IPS-15b (cell line): ENCODE measurements around the gene GAS7.

Experiments
- H3K27me3 ChIP-seq: one replicate; pipeline ENCODE4 v1.6.1; 2013; ENCODE audit warnings: low read length; ENCODE audit not compliant: control insufficient read depth, insufficient read depth
- H3K36me3 ChIP-seq: one replicate; pipeline ENCODE4 v1.6.1; 2013; ENCODE audit warnings: low read length; ENCODE audit not compliant: control insufficient read depth, insufficient read depth
- H3K4me1 ChIP-seq: one replicate; pipeline ENCODE4 v1.6.1; 2013; ENCODE audit warnings: mild to moderate bottlenecking, low read length; ENCODE audit not compliant: control insufficient read depth, insufficient read depth
- H3K4me3 ChIP-seq: one replicate; pipeline ENCODE4 v1.5.1; 2013; ENCODE audit warnings: low read depth, low read length
- H3K9ac ChIP-seq: one replicate; pipeline ENCODE4 v1.6.1; 2013; ENCODE audit warnings: low read depth, mild to moderate bottlenecking, low read length
- H3K9me3 ChIP-seq: one replicate; pipeline ENCODE4 v1.6.1; 2013; ENCODE audit warnings: mild to moderate bottlenecking, low read length; ENCODE audit not compliant: control insufficient read depth, insufficient read depth

GAS7 gene

DNA sequence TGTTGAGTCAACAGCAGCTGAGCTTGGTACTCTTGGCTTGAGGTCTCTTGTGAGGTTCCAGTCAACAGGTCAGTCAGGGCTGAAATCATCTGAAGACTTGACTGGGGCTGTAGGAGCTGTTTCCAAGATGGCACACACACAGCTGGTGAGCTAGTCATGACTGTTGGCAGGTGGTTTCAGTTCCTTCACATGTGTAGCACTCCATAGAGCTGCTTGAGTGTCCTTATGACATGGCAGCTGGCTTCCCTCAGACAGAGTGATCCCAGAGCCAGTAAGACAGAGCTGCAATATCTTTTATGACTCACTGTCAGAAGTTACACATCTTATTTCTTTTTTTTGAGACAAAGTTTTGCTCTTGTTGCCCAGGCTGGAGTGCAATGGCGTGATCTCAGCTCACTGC lies 19.5 kb upstream of the GAS7 start:
- H3K4me3 ChIP-seq: no peak overlapping the region
- H3K27me3 ChIP-seq: no peaks in the 10 kb centered on the region
- H3K4me1 ChIP-seq: peaks cover 3% of the 10 kb centered on the region
- no peaks in the 10 kb centered on the region for H3K9me3 ChIP-seq
- no peak overlapping the region for H3K9ac ChIP-seq
- no peaks in the 10 kb centered on the region for H3K36me3 ChIP-seq

DNA sequence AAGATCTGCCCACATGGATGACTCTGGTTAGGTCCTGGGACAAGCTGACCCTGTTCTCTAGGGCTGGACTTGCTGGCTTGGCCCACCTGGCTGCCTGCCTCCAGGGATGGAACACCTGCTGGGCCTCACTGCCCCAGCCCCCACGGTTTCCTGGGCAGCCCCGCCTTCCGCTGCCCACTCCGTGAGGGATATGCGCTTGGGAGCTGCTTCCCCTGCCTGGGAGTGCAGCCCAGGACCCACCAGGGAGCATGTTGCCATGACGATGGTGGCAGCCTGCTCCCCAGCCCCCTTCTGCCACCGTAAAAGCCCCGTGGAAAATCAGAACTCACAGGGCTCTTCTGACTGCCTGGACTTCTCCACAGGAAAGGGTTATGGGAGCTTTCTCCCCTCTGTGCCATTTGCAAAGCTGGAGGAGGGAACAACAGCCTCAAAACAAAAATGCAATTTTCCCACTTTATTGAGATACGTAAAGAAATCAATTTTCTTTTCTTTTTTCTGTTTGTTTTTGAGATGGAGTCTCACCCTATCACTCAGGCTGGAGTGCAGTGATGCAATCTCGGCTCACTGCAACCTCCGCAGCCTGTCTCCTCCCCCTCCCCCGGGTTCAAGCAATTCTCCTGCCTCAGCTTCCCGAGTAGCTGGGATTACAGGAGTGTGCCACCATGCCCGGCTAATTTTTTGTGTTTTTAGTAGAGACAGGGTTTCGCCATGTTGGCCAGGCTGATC lies 18.0 kb upstream of the GAS7 start:
- no peaks in the 10 kb centered on the region for H3K9me3 ChIP-seq
- H3K27me3 ChIP-seq: no peaks in the 10 kb centered on the region
- H3K4me1 ChIP-seq: peaks cover 3% of the 10 kb centered on the region
- peak overlapping the region; percentile 32 for H3K4me3 ChIP-seq
- H3K9ac ChIP-seq: no peak overlapping the region
- no peaks in the 10 kb centered on the region for H3K36me3 ChIP-seq

DNA sequence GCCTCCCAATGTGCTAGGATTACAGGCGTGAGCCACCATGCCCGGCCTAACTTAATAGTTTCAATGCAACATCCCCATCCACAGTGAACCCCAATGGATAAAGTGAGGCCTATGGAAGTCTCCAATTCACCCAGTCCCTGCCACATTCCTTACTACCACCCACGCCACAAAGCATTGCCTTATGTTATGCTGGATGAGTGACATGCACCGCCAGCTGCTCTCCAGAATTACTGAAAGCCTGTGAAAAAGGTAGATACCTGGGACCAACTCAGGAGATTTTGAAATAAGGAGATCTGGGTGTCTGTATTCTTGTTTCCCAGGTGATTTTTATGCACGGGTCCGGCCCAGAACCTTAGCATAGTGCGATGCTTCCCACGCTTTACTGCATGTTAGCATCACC lies 16.9 kb upstream of the GAS7 start:
- Histone ChIP-seq H3K9ac (no peak overlapping the region), H3K36me3 (no peaks in the 10 kb centered on the region), H3K27me3 (no peaks in the 10 kb centered on the region), H3K9me3 (no peaks in the 10 kb centered on the region), H3K4me1 (peaks cover 6% of the 10 kb centered on the region), H3K4me3 (no peak overlapping the region)

DNA sequence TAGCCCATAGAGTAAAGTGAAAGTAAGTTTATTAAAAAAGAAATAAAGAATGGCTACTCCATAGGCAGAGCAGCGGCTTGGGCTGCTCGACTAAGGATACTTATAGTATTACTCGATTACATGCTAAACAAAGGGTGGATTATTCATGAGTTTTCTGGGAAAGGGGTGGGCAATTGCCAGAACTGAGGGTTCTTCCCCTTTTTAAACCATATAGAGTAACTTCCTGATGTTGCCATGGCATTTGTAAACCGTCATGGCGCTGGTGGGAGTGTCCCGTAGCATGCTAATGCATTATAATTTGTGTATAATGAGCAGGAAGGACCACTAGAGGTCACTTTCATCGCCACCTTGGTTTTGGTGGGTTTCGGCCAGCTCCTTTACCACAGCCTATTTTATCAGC lies 13.3 kb upstream of the GAS7 start:
- Histone ChIP-seq H3K4me1 (peaks cover 15% of the 10 kb centered on the region), H3K9ac (no peak overlapping the region), H3K9me3 (no peaks in the 10 kb centered on the region), H3K36me3 (no peaks in the 10 kb centered on the region), H3K4me3 (no peak overlapping the region), H3K27me3 (no peaks in the 10 kb centered on the region)

DNA sequence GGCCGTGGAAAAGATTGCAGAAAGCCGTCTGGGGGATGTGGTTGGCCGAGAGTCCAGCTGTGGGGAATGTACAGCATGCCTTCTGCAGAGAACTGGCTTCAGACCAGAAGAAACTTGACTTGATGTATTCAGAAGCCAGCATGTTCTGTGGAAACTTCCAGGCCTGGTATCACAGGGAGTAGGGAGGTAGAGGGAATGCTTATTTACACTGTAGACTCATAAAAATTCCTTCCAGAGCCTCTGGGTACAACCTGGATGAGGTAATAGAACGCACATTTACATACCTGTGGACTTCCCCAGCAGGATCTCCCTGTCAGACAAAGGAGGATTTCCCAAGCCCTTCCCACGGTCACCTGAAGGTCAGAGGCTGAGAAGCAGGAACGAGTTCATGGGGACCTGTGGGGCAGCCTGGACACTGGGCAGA lies 11.8 kb upstream of the GAS7 start:
- Histone ChIP-seq H3K9me3 (no peaks in the 10 kb centered on the region), H3K4me1 (peaks cover 12% of the 10 kb centered on the region), H3K27me3 (no peaks in the 10 kb centered on the region), H3K4me3 (no peak overlapping the region), H3K36me3 (no peaks in the 10 kb centered on the region), H3K9ac (no peak overlapping the region)

DNA sequence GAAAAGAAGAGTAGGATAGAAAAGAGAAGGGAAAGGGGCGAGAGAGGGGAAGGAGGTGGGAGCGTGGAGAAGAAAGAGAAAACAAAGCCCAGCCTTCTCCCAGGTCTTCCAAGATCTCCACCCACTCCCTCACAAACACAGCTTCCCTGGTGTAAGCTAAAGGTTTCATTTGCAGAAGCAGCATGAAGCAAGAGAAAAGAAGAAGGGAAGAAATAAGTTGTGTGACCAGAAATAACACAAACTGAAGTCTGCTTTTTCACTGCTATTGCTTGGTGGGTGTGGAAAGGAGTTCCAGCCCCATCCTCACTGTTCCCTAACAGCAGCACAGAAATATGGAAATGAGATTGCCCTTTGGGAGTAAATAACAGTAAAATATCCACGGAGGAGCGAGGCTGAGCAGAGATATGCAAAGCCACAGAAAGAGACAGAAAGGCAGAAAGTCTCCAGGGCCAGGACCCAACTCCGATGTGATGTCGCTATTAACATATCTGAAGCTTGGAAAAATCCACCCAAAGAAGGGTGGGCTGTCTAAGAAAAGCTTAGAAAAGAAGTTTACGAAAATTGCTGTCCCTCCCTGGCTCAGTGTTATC lies 10.3 kb upstream of the GAS7 start:
- Histone ChIP-seq H3K36me3 (no peaks in the 10 kb centered on the region), H3K4me1 (peaks cover 12% of the 10 kb centered on the region), H3K4me3 (no peak overlapping the region), H3K9me3 (no peaks in the 10 kb centered on the region), H3K9ac (no peak overlapping the region), H3K27me3 (no peaks in the 10 kb centered on the region)

DNA sequence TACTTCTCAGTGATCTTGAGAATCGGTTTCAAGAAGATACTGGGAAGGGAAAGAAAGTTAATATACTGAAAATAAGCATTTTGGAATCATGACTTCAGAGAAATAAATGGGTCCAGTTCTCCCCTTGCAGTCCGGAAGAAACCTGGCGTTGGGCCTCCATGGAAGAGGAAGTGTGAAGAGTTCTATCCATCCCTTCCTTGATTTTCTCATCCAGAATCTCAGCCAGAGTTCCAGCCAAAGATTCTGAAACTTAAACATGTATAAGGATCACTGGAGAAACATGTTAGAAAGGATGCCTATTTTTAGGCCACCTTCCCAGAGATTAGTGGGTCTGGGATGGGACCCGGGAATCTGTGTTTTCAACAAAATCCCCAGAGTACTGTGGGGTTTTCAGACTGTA lies 8.7 kb upstream of the GAS7 start:
- no peaks in the 10 kb centered on the region for H3K36me3 ChIP-seq
- H3K4me3 ChIP-seq: no peak overlapping the region
- H3K9ac ChIP-seq: no peak overlapping the region
- peaks cover 12% of the 10 kb centered on the region for H3K4me1 ChIP-seq
- H3K9me3 ChIP-seq: no peaks in the 10 kb centered on the region
- no peaks in the 10 kb centered on the region for H3K27me3 ChIP-seq

DNA sequence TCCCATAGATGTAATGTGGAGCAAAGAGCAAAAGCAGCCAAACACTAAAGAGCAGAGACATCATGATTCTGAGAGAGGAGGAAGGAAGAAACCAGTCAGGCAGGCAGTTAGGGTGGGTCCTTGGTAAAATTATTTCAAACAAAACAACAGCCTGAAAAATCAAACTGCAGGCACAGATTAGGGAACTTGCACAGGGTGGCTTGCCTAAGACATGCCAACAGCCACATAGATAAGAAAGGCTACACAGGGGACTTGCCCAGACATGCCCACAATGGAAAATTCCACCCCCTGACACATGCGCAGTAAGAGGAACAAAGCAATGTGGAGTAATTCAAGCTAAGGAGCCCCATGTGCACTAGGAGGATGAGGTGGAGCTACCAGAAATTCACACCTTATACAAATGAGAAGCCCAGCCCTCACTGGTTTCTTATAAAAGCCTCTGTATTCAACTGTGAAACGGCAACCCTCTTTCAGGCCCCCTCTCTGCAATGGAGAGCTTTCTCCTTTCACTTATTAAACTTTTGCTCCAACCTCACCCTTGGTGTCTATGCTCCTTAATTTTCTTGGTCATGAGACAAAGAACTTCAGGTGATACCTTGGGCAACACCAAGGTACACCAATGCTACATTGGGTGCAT lies 7.3 kb upstream of the GAS7 start:
- H3K36me3 ChIP-seq: no peaks in the 10 kb centered on the region
- H3K9me3 ChIP-seq: no peaks in the 10 kb centered on the region
- peaks cover 12% of the 10 kb centered on the region for H3K4me1 ChIP-seq
- H3K9ac ChIP-seq: no peak overlapping the region
- H3K27me3 ChIP-seq: no peaks in the 10 kb centered on the region
- no peak overlapping the region for H3K4me3 ChIP-seq

DNA sequence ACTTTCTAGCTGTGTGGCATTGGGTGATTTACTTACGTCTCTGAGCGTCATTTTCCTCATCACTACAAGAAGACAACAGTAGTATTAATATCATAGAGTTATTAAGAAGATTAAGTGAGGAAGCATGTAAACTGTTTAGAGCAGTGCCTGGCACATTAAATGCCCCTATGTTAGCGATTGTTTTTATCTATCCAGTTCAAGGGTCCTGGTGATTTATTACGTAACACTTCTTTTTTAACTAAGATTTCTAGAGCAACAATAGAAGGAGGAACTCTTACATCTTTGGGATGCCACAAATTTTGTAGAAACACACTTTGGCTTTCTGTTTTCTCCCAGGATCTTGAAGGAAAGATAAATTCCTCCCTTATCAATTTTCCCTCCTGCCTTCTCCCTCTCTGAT lies 3.3 kb upstream of the GAS7 start:
- H3K9me3 ChIP-seq: no peaks in the 10 kb centered on the region
- H3K4me3 ChIP-seq: no peak overlapping the region
- H3K9ac ChIP-seq: no peak overlapping the region
- H3K36me3 ChIP-seq: no peaks in the 10 kb centered on the region
- H3K27me3 ChIP-seq: peaks cover 15% of the 10 kb centered on the region
- no peaks in the 10 kb centered on the region for H3K4me1 ChIP-seq

DNA sequence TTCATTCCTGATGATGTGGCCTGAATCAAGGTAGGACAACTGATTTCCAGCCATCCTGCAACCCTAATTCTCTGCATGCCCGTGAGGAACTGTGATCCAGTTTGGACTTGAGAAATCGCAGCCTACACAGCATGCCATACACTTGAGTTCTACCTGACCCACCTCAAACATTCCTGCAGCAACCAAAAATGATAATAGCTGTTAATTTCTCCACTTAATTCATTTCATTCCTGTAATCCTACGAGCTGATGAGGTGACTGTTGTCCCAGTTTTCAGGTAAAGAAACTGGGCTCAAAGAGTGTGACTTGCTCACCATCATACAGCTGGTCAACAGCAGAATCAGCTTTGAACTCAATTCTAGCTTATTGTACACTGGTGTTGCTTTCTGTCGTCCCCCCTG lies 2.2 kb upstream of the GAS7 start:
- Histone ChIP-seq H3K9ac (no peak overlapping the region), H3K4me1 (no peaks in the 10 kb centered on the region), H3K36me3 (no peaks in the 10 kb centered on the region), H3K4me3 (no peak overlapping the region), H3K27me3 (peaks cover 19% of the 10 kb centered on the region), H3K9me3 (no peaks in the 10 kb centered on the region)

DNA sequence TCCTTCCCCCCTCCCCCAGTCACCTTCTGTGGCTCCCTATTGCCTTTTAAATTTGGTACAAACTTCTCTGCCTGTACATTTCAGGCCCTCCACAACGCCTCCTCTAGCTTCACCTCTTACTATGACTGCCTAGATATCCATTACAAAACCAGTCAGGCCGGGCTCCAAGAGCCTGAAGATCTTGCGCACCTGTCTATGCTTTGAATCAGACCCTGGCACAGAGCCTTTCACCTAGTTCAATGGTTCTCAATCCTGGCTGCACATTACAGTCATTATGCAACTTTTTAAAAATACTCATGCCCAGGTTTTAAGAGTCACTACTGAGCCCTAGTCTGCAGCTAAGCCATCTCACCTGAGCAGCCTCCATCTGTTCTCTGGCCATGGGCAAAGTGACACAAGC lies 1.6 kb upstream of the GAS7 start:
- Histone ChIP-seq H3K36me3 (no peaks in the 10 kb centered on the region), H3K27me3 (peaks cover 19% of the 10 kb centered on the region), H3K9me3 (no peaks in the 10 kb centered on the region), H3K4me1 (no peaks in the 10 kb centered on the region), H3K4me3 (no peak overlapping the region), H3K9ac (no peak overlapping the region)
